Endodermal cell (in vitro differentiated cells): ENCODE results near the gene ZNF462. TPM values are rescaled to one million over a fixed set of nuclear protein-coding genes. Genes with fewer than 3 reads are reported as not detected.

ENCODE experiments used
- DNase-seq: peaks from one replicate; pipeline ENCODE4 v3.0.0-alpha.2; 2017
- H3K27ac ChIP-seq: 2 replicates; pipeline ENCODE4 v1.5.1; 2013; ENCODE audit warnings: mild to moderate bottlenecking, low read depth, low read length, moderate library complexity
- H3K27me3 ChIP-seq: 2 replicates; pipeline ENCODE4 v1.6.1; 2013; ENCODE audit warnings: mild to moderate bottlenecking, low read length, moderate library complexity; ENCODE audit not compliant: insufficient read depth, control insufficient read depth, poor library complexity, severe bottlenecking
- H3K36me3 ChIP-seq: 2 replicates; pipeline ENCODE4 v1.7.0; 2013; ENCODE audit warnings: mild to moderate bottlenecking, low read length, moderate library complexity; ENCODE audit not compliant: control insufficient read depth, insufficient read depth
- H3K4me1 ChIP-seq: one replicate; pipeline ENCODE4 v1.7.0; 2013; ENCODE audit warnings: low read length; ENCODE audit not compliant: control insufficient read depth, insufficient read depth
- H3K4me3 ChIP-seq: 2 replicates; pipeline ENCODE4 v1.5.1; 2013; ENCODE audit warnings: mild to moderate bottlenecking, low read length, moderate library complexity
- H3K9ac ChIP-seq: 2 replicates; pipeline ENCODE4 v1.6.1; 2013; ENCODE audit warnings: mild to moderate bottlenecking, low read length, moderate library complexity; ENCODE audit not compliant: poor library complexity, severe bottlenecking; ENCODE audit errors: extremely low read depth
- H3K9me3 ChIP-seq: 2 replicates; pipeline ENCODE4 v1.6.1; 2013; ENCODE audit warnings: mild to moderate bottlenecking, low read length, moderate library complexity; ENCODE audit not compliant: control insufficient read depth
- H3K27ac Mint-ChIP-seq: 2 replicates; pipeline ENCODE4 v1.8.0; 2020; ENCODE audit warnings: mixed read lengths
- H3K27me3 Mint-ChIP-seq: 2 replicates; pipeline ENCODE4 v1.8.0; 2021; ENCODE audit warnings: mild to moderate bottlenecking, mixed read lengths; ENCODE audit not compliant: insufficient read depth
- H3K36me3 Mint-ChIP-seq: 2 replicates; pipeline ENCODE4 v1.8.0; 2020; ENCODE audit warnings: low read depth, mixed read lengths
- H3K4me1 Mint-ChIP-seq: 2 replicates; pipeline ENCODE4 v1.8.0; 2020; ENCODE audit warnings: mixed read lengths
- H3K4me3 Mint-ChIP-seq: 2 replicates; pipeline ENCODE4 v1.8.0; 2020; ENCODE audit warnings: mild to moderate bottlenecking, moderate library complexity, mixed read lengths
- H3K9me3 Mint-ChIP-seq: 2 replicates; pipeline ENCODE4 v1.8.0; 2020; ENCODE audit warnings: mild to moderate bottlenecking, mixed read lengths
- CTCF ChIP-seq: fragments of 200-600 bp; sonication (generic); conservative IDR thresholded peaks from 2 replicates; pipeline ENCODE4 v1.5.0; 2021; ENCODE audit warnings: antibody characterized with exemption, mild to moderate bottlenecking
- WGBS, 2 experiments: methylation state at CpG; one replicate each; pipeline versions ENCODE4 v1.1.5 to v1.1.7; 2013; ENCODE audit warnings: missing lambda C conversion rate in 2 of 2, mixed read lengths in 1 of 2; ENCODE audit not compliant: insufficient coverage in 1 of 2, insufficient read length in 1 of 2; 5-methylcytosine and 5-hydroxymethylcytosine counted together
- total RNA-seq, 2 donors: library from RNA; stranded (reverse); fragmentation: NEBNext Ultra II Directional in 1 of 2; extraction: Animal tissue kit (Norgen Biotek cat#: 25700) in 1 of 2; gene quantifications; 2 replicates in 1 of 2; 3 replicates in 1 of 2; pipeline ENCODE4 v1.2.1, GENCODE V29; 2021

The ZNF462 gene
- total RNA-seq, 2 donors from 2014 or later = 68.2 to 88.4 TPM

- no peaks in the 10 kb centered on the region for H3K9me3 Mint-ChIP-seq
- no peak overlapping the region for H3K27ac Mint-ChIP-seq
- H3K4me1 Mint-ChIP-seq = peaks cover 13% of the 10 kb centered on the region
- Histone ChIP-seq H3K4me1 (peaks cover 8% of the 10 kb centered on the region), H3K36me3 (peaks cover 56% of the 10 kb centered on the region), H3K9ac (no peak overlapping the region), H3K27ac (no peak overlapping the region), H3K27me3 (no peaks in the 10 kb centered on the region), H3K9me3 (no peaks in the 10 kb centered on the region), H3K4me3 (no peak overlapping the region)
- H3K27me3 Mint-ChIP-seq = no peaks in the 10 kb centered on the region
- H3K36me3 Mint-ChIP-seq = peaks cover 62% of the 10 kb centered on the region
- 92 to 96% methylated on average over 2 of the region's 3 CpGs for WGBS, 2 experiments
- no peak for DNase-seq
- H3K4me3 Mint-ChIP-seq = no peak overlapping the region
- no peak for TF ChIP-seq CTCF
Observed at GRCh38 chr9:107000218-107000617, 137.3 kb downstream of the ZNF462 start.

- no peak overlapping the region for H3K27ac Mint-ChIP-seq
- no peaks in the 10 kb centered on the region for H3K27me3 Mint-ChIP-seq
- Histone ChIP-seq H3K4me3 (peak overlapping the region; percentile 32), H3K4me1 (peaks cover 16% of the 10 kb centered on the region), H3K27ac (no peak overlapping the region), H3K9me3 (peaks cover 10% of the 10 kb centered on the region), H3K9ac (no peak overlapping the region), H3K36me3 (peaks cover 76% of the 10 kb centered on the region), H3K27me3 (no peaks in the 10 kb centered on the region)
- peaks cover 42% of the 10 kb centered on the region for H3K4me1 Mint-ChIP-seq
- WGBS, 2 experiments = 56 to 70% methylated on average over 2 to 3 of the region's 3 CpGs
- peaks cover 64% of the 10 kb centered on the region for H3K36me3 Mint-ChIP-seq
- TF ChIP-seq CTCF = no peak
- H3K4me3 Mint-ChIP-seq = no peak overlapping the region
- H3K9me3 Mint-ChIP-seq = peaks cover 4% of the 10 kb centered on the region
- no peak for DNase-seq
Observed at GRCh38 chr9:107005201-107005600, 142.2 kb downstream of the ZNF462 start.

- Histone ChIP-seq H3K9ac (no peak overlapping the region), H3K4me1 (peaks cover 16% of the 10 kb centered on the region), H3K4me3 (no peak overlapping the region), H3K27ac (no peak overlapping the region), H3K9me3 (peaks cover 10% of the 10 kb centered on the region), H3K27me3 (no peaks in the 10 kb centered on the region), H3K36me3 (peaks cover 75% of the 10 kb centered on the region)
- DNase-seq = no peak
- Mint-ChIP-seq H3K27me3 (no peaks in the 10 kb centered on the region), H3K27ac (no peak overlapping the region), H3K4me3 (no peak overlapping the region), H3K36me3 (peaks cover 74% of the 10 kb centered on the region), H3K4me1 (peaks cover 41% of the 10 kb centered on the region), H3K9me3 (peaks cover 4% of the 10 kb centered on the region)
- TF ChIP-seq CTCF = no peak
- WGBS, 2 experiments = 79 to 83% methylated on average over 2 to 6 of the region's 6 CpGs
Observed at GRCh38 chr9:107007402-107007801, 144.4 kb downstream of the ZNF462 start.
